ENCODE results near the gene DGAT2.

DGAT2 gene

DNA sequence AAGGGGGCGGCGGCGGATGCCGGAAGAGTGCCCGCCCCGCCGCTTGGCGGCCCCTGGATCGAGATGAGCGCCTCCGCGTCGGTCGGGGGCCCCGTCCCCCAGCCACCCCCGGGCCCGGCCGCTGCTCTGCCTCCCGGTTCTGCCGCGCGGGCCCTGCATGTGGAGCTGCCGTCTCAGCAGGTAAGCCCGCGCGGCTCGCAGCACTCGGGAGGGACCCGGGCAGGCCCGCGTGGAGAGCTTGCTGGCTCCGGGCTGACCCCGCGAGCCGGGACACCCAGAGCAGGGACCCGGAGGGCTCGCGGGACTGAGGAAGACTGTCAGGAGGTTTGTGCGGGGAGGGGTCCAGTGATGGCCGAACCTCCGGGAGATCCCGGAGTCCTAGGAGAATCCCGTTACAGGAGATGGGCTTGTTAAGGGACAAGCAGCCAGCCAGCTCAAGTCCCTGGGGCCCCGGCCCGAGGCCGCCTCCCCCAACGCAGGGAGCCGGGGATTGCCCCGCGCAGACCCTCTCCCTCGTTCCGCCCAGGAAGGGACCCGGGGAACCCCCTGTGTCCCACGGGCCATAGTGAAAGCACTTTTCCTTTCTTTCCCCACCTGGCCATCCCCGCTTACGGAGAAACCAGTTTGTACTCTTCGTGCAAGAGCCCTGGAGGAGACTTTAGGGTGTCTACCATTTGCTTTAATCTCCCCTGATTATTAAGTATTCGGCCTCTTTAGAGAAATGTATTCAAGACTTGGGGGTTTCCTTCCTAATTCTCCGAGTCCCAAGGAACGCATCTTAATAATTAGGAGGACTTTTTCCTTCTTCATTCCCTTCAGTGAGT lies 47.0 kb downstream of the DGAT2 start:
- TF ChIP-seq, protein P1, sequence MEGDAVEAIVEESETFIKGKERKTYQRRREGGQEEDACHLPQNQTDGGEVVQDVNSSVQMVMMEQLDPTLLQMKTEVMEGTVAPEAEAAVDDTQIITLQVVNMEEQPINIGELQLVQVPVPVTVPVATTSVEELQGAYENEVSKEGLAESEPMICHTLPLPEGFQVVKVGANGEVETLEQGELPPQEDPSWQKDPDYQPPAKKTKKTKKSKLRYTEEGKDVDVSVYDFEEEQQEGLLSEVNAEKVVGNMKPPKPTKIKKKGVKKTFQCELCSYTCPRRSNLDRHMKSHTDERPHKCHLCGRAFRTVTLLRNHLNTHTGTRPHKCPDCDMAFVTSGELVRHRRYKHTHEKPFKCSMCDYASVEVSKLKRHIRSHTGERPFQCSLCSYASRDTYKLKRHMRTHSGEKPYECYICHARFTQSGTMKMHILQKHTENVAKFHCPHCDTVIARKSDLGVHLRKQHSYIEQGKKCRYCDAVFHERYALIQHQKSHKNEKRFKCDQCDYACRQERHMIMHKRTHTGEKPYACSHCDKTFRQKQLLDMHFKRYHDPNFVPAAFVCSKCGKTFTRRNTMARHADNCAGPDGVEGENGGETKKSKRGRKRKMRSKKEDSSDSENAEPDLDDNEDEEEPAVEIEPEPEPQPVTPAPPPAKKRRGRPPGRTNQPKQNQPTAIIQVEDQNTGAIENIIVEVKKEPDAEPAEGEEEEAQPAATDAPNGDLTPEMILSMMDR (IDR thresholded peaks at IDR 0.05; ENCODE audit: control extremely low read depth, extremely low read depth, low read depth, missing control alignments), result no peak
- DNase-seq (ENCODE audit: extremely low spot score), result peak; percentile 28
- ChIA-PET POLR2A (interaction anchor here (0.9 kb wide), 1 partner anchor 9 kb away, joined by 7 read pairs; no protein-coding TSS in a partner anchor), CTCF (interaction anchor here (1.2 to 6.1 kb wide), 3 partner anchors 11 to 51 kb away, joined by 3 to 77 read pairs (median 5); no protein-coding TSS in a partner anchor)

DNA sequence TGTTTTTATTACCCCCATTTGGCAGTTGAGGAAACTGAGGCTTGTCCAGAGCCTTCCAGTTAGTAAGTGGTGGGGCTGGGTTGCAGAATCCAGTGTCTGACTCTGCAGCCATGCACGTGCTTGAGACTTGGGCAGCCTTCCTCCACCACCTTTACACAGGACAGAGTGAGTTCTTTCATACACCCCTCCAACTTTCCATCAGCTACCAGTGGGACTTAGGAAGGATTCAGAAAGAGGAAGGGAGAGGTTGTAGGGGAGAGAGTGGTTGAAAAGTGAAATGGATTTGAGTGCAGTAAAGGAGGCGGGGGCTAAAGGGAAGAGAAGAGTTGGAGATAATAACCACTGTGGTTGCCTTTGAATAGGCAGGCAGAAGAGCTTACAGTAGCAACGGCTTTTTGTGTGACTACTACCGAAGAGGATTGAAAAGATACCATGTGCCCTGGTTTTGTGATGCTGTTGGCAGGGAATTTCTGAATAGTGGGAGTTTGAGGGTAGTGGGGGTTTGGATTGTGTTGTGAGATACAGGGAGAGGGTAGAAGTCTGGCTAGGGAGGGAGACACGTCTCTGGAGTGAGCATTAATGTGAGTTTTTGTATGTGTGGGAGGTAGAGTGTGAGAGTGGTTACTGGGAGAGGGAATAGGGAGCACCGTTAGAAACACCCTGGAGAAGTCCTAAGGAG lies 48.1 kb downstream of the DGAT2 start:
- no peak for DNase-seq (ENCODE audit: extremely low spot score)
- POLR2A ChIA-PET, result interaction anchor here (0.9 kb wide), 1 partner anchor 57 kb away, joined by 3 read pairs; no protein-coding TSS in a partner anchor
- CTCF ChIA-PET, result interaction anchor here (1.0 to 1.7 kb wide), 3 partner anchors 10 to 14 kb away, joined by 3 to 6 read pairs (median 3); no protein-coding TSS in a partner anchor
- TF ChIP-seq, protein P1 (IDR thresholded peaks at IDR 0.05; ENCODE audit: control extremely low read depth, extremely low read depth, low read depth, missing control alignments), result no peak

DNA sequence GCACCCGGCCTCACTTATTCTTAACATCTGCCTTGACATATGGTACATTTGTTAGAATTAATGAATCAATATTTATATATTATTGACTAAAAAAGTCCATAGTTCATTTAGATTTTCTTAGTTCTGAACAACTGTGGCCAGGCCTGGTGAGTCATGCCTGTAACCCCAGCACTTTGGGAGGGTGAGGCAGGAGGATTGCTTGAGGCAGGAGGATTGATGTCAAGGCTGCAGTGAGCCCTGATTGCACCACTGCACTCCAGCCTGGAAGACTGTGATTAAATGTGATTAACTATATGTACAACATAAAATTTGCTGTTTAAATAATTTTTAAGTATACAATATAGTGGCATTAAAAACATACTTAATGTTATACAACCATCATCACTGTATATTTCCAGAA lies 52.1 kb downstream of the DGAT2 start:
- no peak for DNase-seq (ENCODE audit: extremely low spot score)
- CTCF ChIA-PET, result interaction anchor here (1.2 to 4.8 kb wide), 3 partner anchors 9 to 47 kb away, joined by 4 to 28 read pairs (median 10); no protein-coding TSS in a partner anchor
- POLR2A ChIA-PET, result interaction anchor here (0.6 kb wide), 1 partner anchor 578 kb away, joined by 4 read pairs; no protein-coding TSS in a partner anchor
- TF ChIP-seq, protein P1 (IDR thresholded peaks at IDR 0.05; ENCODE audit: control extremely low read depth, extremely low read depth, low read depth, missing control alignments), result no peak

DNA sequence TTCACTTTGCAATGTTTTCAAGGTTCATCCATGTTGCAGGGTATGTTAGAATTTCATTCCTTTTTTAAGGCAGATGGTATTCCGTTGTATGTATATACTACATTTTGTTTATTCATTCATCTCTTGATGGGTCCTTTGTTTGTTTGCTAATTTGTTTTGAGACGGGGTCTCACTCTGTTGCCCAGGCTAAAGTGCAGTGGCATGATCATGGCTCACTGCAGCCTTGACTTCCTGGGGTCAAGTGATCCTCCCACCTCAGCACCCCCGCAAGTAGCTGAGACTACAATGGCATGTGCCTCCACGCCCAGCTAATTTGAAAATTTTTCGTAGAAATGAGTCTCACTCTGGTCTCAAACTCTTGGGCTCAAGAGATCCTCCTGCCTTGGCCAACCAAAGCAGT lies 52.6 kb downstream of the DGAT2 start:
- TF ChIP-seq, protein P1 (IDR thresholded peaks at IDR 0.05; ENCODE audit: control extremely low read depth, extremely low read depth, low read depth, missing control alignments), result no peak
- POLR2A ChIA-PET, result no interaction called here
- CTCF ChIA-PET, result interaction anchor here (1.2 to 4.8 kb wide), 4 partner anchors 9 to 47 kb away, joined by 4 to 28 read pairs (median 10); no protein-coding TSS in a partner anchor
- no peak for DNase-seq (ENCODE audit: extremely low spot score)

DNA sequence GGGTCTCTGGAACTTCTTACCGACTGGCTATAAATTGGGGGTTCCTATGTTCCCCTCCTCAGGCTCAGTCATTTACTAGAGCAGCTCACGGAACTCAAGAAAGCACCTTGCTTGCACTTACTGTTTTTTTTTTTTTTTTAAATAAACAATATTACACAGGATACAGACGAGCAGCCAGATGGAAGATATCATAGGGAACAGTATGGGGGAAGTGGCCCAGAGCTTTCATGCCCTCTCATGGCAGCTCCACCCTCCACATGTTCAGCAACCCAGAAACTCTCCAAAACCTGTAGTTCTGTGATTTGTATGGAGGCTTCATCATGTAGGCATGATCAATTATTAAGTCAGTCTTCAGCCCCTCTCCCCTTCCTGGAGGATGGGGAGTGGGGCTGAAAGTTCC lies 54.0 kb downstream of the DGAT2 start:
- CTCF ChIA-PET, result interaction anchor here (0.8 to 4.8 kb wide), 6 partner anchors 9 to 329 kb away, joined by 4 to 28 read pairs (median 8); no protein-coding TSS in a partner anchor

More for the DNA sequence above, 54.0 kb downstream of the DGAT2 start:
- TF ChIP-seq, protein P1 (IDR thresholded peaks at IDR 0.05; ENCODE audit: control extremely low read depth, extremely low read depth, low read depth, missing control alignments), result no peak
- DNase-seq (ENCODE audit: extremely low spot score), result no peak
- POLR2A ChIA-PET, result no interaction called here
